IMR-90 (cell line): Measurements from ENCODE around the gene SPATA9. TPM values are rescaled to one million over a fixed set of nuclear protein-coding genes. Genes with fewer than 3 reads are reported as not detected.

Experiments used
- ATAC-seq: fragments of 200-7000 bp; cut with Tn5 transposase; 2 replicates; pipeline ENCODE4 v1.9.1; 2020; ENCODE audit warnings: low read depth, mild to moderate bottlenecking, moderate library complexity
- BruUV-seq: library from RNA; stranded (reverse); fragments of 400-500 nt; replicated peaks from 2 replicates; lab custom pipeline; 2021; lab: Mats Ljungman, UMichigan
- CTCF ChIA-PET: fragments of 300-600 bp; formaldehyde crosslinking; extraction: SDS; loops from one replicate; lab custom pipeline; 2021; ENCODE audit warnings: antibody characterized with exemption; lab: Yijun Ruan, JAX
- POLR2A ChIA-PET: fragments of 300-600 bp; sonication (Branson Sonifier 250); formaldehyde crosslinking; loops from one replicate; lab custom pipeline; 2022; ENCODE audit warnings: antibody characterized with exemption; ENCODE audit not compliant: unreplicated experiment; lab: Charles Lee
- DNase-seq: peaks from one replicate; pipeline ENCODE4 v3.0.0; 2013
- H2AFZ ChIP-seq: replicated peaks from 2 replicates; pipeline ENCODE3; 2013; ENCODE audit warnings: low read length, mild to moderate bottlenecking; ENCODE audit not compliant: poor library complexity
- H2AK5ac ChIP-seq: 2 replicates; pipeline ENCODE4 v1.6.1; 2013; ENCODE audit warnings: low read depth, low read length, inconsistent platforms
- H2AK9ac ChIP-seq: replicated peaks from 2 replicates; pipeline ENCODE3; 2013; ENCODE audit warnings: mild to moderate bottlenecking, low read depth, low read length, moderate library complexity; ENCODE audit not compliant: poor library complexity
- H2BK120ac ChIP-seq: 2 replicates; pipeline ENCODE4 v1.6.1; 2013; ENCODE audit warnings: low read depth, low read length, inconsistent platforms
- H2BK15ac ChIP-seq: 3 replicates; pipeline ENCODE4 v1.6.1; 2013; ENCODE audit warnings: low read depth, low read length, inconsistent platforms
- H2BK20ac ChIP-seq: 2 replicates; pipeline ENCODE4 v1.6.1; 2013; ENCODE audit warnings: low read depth, mild to moderate bottlenecking, inconsistent platforms, low read length, moderate library complexity
- H2BK5ac ChIP-seq: 2 replicates; pipeline ENCODE4 v1.6.1; 2013; ENCODE audit warnings: mild to moderate bottlenecking, low read depth, low read length, inconsistent platforms; ENCODE audit not compliant: poor library complexity, severe bottlenecking
- H3K14ac ChIP-seq: replicated peaks from 2 replicates; pipeline ENCODE4 v1.6.1; 2013; ENCODE audit warnings: low read depth, low read length, inconsistent platforms
- H3K18ac ChIP-seq: 2 replicates; pipeline ENCODE4 v1.6.1; 2013; ENCODE audit warnings: low read depth, low read length, control low read depth
- H3K23ac ChIP-seq: 2 replicates; pipeline ENCODE4 v1.6.1; 2013; ENCODE audit warnings: low read depth, low read length, inconsistent platforms
- H3K27ac ChIP-seq: 2 replicates; pipeline ENCODE4 v1.5.1; 2013; ENCODE audit warnings: mild to moderate bottlenecking, control low read depth, low read length; ENCODE audit not compliant: insufficient read depth
- H3K27me3 ChIP-seq: 2 replicates; pipeline ENCODE4 v1.6.1; 2013; ENCODE audit warnings: low read length; ENCODE audit not compliant: control insufficient read depth, insufficient read depth
- H3K36me3 ChIP-seq: 2 replicates; pipeline ENCODE4 v1.6.1; 2013; ENCODE audit warnings: low read length, mixed read lengths; ENCODE audit not compliant: control insufficient read depth, insufficient read depth
- H3K4ac ChIP-seq: 2 replicates; pipeline ENCODE4 v1.6.1; 2013; ENCODE audit warnings: low read depth, low read length, inconsistent platforms
- H3K4me1 ChIP-seq: 2 replicates; pipeline ENCODE4 v1.6.1; 2013; ENCODE audit warnings: low read length, mixed read lengths; ENCODE audit not compliant: control insufficient read depth, insufficient read depth
- H3K4me2 ChIP-seq: 2 replicates; pipeline ENCODE4 v1.6.1; 2013; ENCODE audit warnings: low read depth, mild to moderate bottlenecking, control low read depth, low read length, moderate library complexity
- H3K4me3 ChIP-seq: 2 replicates; pipeline ENCODE4 v1.5.1; 2013; ENCODE audit warnings: low read depth, mild to moderate bottlenecking, control low read depth, low read length, moderate library complexity; ENCODE audit not compliant: insufficient read depth
- H3K56ac ChIP-seq: 2 replicates; pipeline ENCODE4 v1.6.1; 2013; ENCODE audit warnings: low read length, inconsistent platforms; ENCODE audit not compliant: insufficient read depth; ENCODE audit errors: extremely low read depth
- H3K79me1 ChIP-seq, 2 experiments: 2 replicates each; pipeline ENCODE4 v1.6.1; 2013; ENCODE audit warnings: low read length in 2 of 2, inconsistent platforms in 1 of 2, low read depth in 1 of 2
- H3K9ac ChIP-seq: 2 replicates; pipeline ENCODE4 v1.6.1; 2013; ENCODE audit warnings: low read depth, low read length, control low read depth
- H3K9me1 ChIP-seq: 2 replicates; pipeline ENCODE4 v1.6.1; 2013; ENCODE audit warnings: low read length, inconsistent platforms; ENCODE audit not compliant: insufficient read depth
- H3K9me3 ChIP-seq: 2 replicates; pipeline ENCODE4 v1.6.1; 2013; ENCODE audit warnings: low read length; ENCODE audit not compliant: control insufficient read depth, insufficient read depth
- H4K20me1 ChIP-seq: 2 replicates; pipeline ENCODE4 v1.6.1; 2013; ENCODE audit warnings: low read length, inconsistent platforms; ENCODE audit not compliant: insufficient read depth
- H4K5ac ChIP-seq: 2 replicates; pipeline ENCODE4 v1.6.1; 2013; ENCODE audit warnings: mild to moderate bottlenecking, low read depth, low read length, control low read depth
- H4K8ac ChIP-seq, 2 experiments: 2 replicates each; pipeline ENCODE4 v1.6.1; 2013; ENCODE audit warnings: low read depth in 2 of 2, low read length in 2 of 2, control low read depth in 1 of 2, inconsistent platforms in 1 of 2
- H4K91ac ChIP-seq: 2 replicates; pipeline ENCODE4 v1.6.1; 2013; ENCODE audit warnings: low read depth, low read length, inconsistent platforms; ENCODE audit not compliant: insufficient read depth
- POLR2A ChIP-seq: IDR thresholded peaks from 2 replicates; pipeline ENCODE4 v1.6.1; 2012; ENCODE audit warnings: mild to moderate bottlenecking, low read depth, low read length
- RCOR1 ChIP-seq: IDR thresholded peaks from 2 replicates; pipeline ENCODE4 v1.6.1; 2012; ENCODE audit warnings: mild to moderate bottlenecking, low read length, improper control_type of control experiment; ENCODE audit not compliant: insufficient replicate concordance
- dilution Hi-C: fragments of 300-500 bp; cut with HindIII; formaldehyde crosslinking; loops from one replicate; pipeline ENCODE4 v1.14.3; 2018; ENCODE audit warnings: low sequenced_read_pairs; ENCODE audit not compliant: unreplicated experiment
- in situ Hi-C: fragments of 300-500 bp; cut with MboI; formaldehyde crosslinking; loops from 3 replicates; pipeline ENCODE4 v1.14.3; 2019; ENCODE audit warnings: low sequenced_read_pairs, inconsistent platforms, mixed read lengths
- intact Hi-C: fragments of 100-400 bp; cut with micrococcal nuclease; formaldehyde crosslinking; loops from 2 replicates; pipeline ENCODE4 v1.10.0; 2022
- polyA plus RNA-seq, 3 experiments: library from polyadenylated mRNA; depleted of rRNA; stranded (reverse); fragments of >200 nt; gene quantifications; 2 replicates each; pipeline ENCODE4 v1.2.3, GENCODE V29; 2012; ENCODE audit warnings: low replicate concordance in 1 of 3
- total RNA-seq: library from RNA; depleted of rRNA; stranded (reverse); fragments of >200 nt; gene quantifications from 2 replicates; pipeline ENCODE4 v1.2.3, GENCODE V29; 2012
- TF ChIP-seq, protein P1 (sequence below): fragments of 150-350 bp; IDR thresholded peaks from 2 replicates; pipeline ENCODE4 v1.6.1; 2016; ENCODE audit warnings: low read depth, mild to moderate bottlenecking, low read length, moderate library complexity, borderline replicate concordance

The SPATA9 gene
- total and polyA plus RNA-seq, 2 of the 4 experiments (the other 2 are of a cell fraction): 0.72 to 0.86 TPM

DNA sequence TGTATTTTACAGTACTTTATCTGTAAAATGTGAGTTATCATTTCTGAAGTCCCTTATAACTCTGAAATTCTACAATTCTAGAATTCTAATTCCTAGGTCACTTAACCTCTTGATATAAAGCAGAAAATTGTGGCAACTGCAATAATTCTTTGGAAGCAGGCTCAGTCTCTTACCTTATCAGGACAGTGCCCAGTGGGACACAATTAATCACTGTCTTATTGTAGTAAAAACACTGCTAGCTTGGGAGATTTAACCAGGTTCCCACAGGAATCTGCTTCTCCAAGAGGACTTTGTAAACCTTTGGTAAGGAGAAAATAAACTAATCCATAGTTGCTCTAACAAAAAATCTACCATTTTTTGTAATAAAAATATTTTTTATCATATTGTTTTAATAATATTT, 18.3 kb upstream of the SPATA9 start:
- H3K14ac ChIP-seq: no peak overlapping the region
- H3K4me3 ChIP-seq: no peak overlapping the region
- BruUV-seq: no TSS peak
- no peak overlapping the region for H3K4ac ChIP-seq
- intact Hi-C loops (no loop called here), dilution Hi-C loops (no loop called here), in situ Hi-C loops (no loop called here)
- H3K4me2 ChIP-seq: no peak overlapping the region
- no peak for DNase-seq
- no peak overlapping the region for H4K91ac ChIP-seq
- H4K8ac ChIP-seq: no peak overlapping the region
- no peak overlapping the region for H3K56ac ChIP-seq
- no peaks in the 10 kb centered on the region for H3K9me3 ChIP-seq
- TF ChIP-seq POLR2A (no peak), RCOR1 (no peak)
- TF ChIP-seq, protein P1, sequence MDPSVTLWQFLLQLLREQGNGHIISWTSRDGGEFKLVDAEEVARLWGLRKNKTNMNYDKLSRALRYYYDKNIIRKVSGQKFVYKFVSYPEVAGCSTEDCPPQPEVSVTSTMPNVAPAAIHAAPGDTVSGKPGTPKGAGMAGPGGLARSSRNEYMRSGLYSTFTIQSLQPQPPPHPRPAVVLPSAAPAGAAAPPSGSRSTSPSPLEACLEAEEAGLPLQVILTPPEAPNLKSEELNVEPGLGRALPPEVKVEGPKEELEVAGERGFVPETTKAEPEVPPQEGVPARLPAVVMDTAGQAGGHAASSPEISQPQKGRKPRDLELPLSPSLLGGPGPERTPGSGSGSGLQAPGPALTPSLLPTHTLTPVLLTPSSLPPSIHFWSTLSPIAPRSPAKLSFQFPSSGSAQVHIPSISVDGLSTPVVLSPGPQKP: no peak
- no peak for ATAC-seq
- ChIA-PET POLR2A (no interaction called here), CTCF (interaction anchor here (2.1 kb wide), 1 partner anchor 37 kb away, joined by 5 read pairs; no protein-coding TSS in a partner anchor)
- H3K27ac ChIP-seq: no peak overlapping the region
- H3K27me3 ChIP-seq: no peaks in the 10 kb centered on the region
- H4K20me1 ChIP-seq: no peaks in the 10 kb centered on the region
- H2AK5ac ChIP-seq: no peak overlapping the region
- H4K5ac ChIP-seq: no peak overlapping the region
- no peak overlapping the region for H3K23ac ChIP-seq
- no peak overlapping the region for H2BK5ac ChIP-seq
- no peak overlapping the region for H3K18ac ChIP-seq
- no peaks in the 10 kb centered on the region for H3K79me1 ChIP-seq
- H3K36me3 ChIP-seq: no peaks in the 10 kb centered on the region
- no peak overlapping the region for H2BK120ac ChIP-seq
- no peaks in the 10 kb centered on the region for H3K9me1 ChIP-seq
- no peak overlapping the region for H2AFZ ChIP-seq
- no peak overlapping the region for H2AK9ac ChIP-seq
- no peak overlapping the region for H2BK20ac ChIP-seq
- no peak overlapping the region for H3K9ac ChIP-seq
- H2BK15ac ChIP-seq: no peak overlapping the region
- no peaks in the 10 kb centered on the region for H3K4me1 ChIP-seq
